Stomach (tissue), 4 donors: ENCODE data around the gene PRLR.

Source experiments
- CTCF ChIP-seq, 7 experiments: fragments of 450-650 bp in 4 of 7; fragments of 200-600 bp in 3 of 7; sonication (generic) in 3 of 7; IDR thresholded peaks; one replicate each; pipeline ENCODE4 v1.5.1; 2016 to 2019; ENCODE audit warnings: antibody characterized with exemption in 7 of 7, control low read depth in 2 of 7, mild to moderate bottlenecking in 1 of 7
- EP300 ChIP-seq: sonication (generic); formaldehyde crosslinking; IDR thresholded peaks from one replicate; pipeline ENCODE4 v1.6.1; 2017; ENCODE audit warnings: antibody characterized with exemption
- POLR2A ChIP-seq, 4 donors: fragments of 450-650 bp; IDR thresholded peaks; one replicate each; pipeline ENCODE4 v1.6.1; 2016; ENCODE audit warnings: antibody characterized with exemption in 4 of 4, control low read depth in 2 of 4, mild to moderate bottlenecking in 1 of 4, moderate library complexity in 1 of 4
- POLR2AphosphoS5 ChIP-seq, 3 donors: sonication (generic); formaldehyde crosslinking; IDR thresholded peaks; one replicate each; pipeline ENCODE4 v1.6.1; 2016; ENCODE audit warnings: antibody characterized with exemption in 3 of 3

- no peak for TF ChIP-seq EP300
- TF ChIP-seq POLR2AphosphoS5 (IDR thresholded peaks at IDR 0.05) = no peak
- TF ChIP-seq CTCF (IDR thresholded peaks at IDR 0.05) = no peak
- no peak for TF ChIP-seq POLR2A (IDR thresholded peaks at IDR 0.05)
Observed at GRCh38 chr5:35036536-35036935, 193.8 kb downstream of the PRLR start.
